WTC11 (cell line): ENCODE data around the gene SLC13A3.

Source experiments
- ELF4 ChIP-seq: sonication (generic); formaldehyde crosslinking; IDR thresholded peaks from 2 replicates; pipeline ENCODE4 v1.8.1; 2022; ENCODE audit warnings: low read depth, mild to moderate bottlenecking, moderate library complexity, missing genetic modification reagents
- NFYB ChIP-seq: sonication (generic); formaldehyde crosslinking; conservative IDR thresholded peaks from 2 replicates; pipeline ENCODE4 v1.8.0; 2022; ENCODE audit warnings: low read depth, missing genetic modification reagents
- RORB ChIP-seq: fragments of 250-450 bp; sonication (Bioruptor Pico); IDR thresholded peaks from 2 replicates; pipeline ENCODE4 v1.9.0; 2021; ENCODE audit warnings: mild to moderate bottlenecking
- TEAD4 ChIP-seq: sonication (generic); formaldehyde crosslinking; IDR thresholded peaks from 2 replicates; pipeline ENCODE4 v1.8.0; 2022; ENCODE audit warnings: mild to moderate bottlenecking, missing genetic modification reagents
- ZNF121 ChIP-seq: sonication (generic); formaldehyde crosslinking; IDR thresholded peaks from 2 replicates; pipeline ENCODE4 v1.8.0; 2023; ENCODE audit warnings: missing genetic modification reagents
- ZNF263 ChIP-seq: sonication (generic); formaldehyde crosslinking; IDR thresholded peaks from 2 replicates; pipeline ENCODE4 v1.8.1; 2022; ENCODE audit warnings: low read depth, mild to moderate bottlenecking, moderate library complexity, missing genetic modification reagents
- TF ChIP-seq, protein P1 (sequence below): fragments of 200-600 bp; IDR thresholded peaks from 2 replicates; pipeline ENCODE4 v1.8.0; 2022; ENCODE audit warnings: antibody characterized with exemption
- TF ChIP-seq, protein P2 (sequence below): sonication (generic); formaldehyde crosslinking; IDR thresholded peaks from 2 replicates; pipeline ENCODE4 v1.8.1; 2022; ENCODE audit warnings: mild to moderate bottlenecking, moderate library complexity, missing genetic modification reagents
- TF ChIP-seq, protein P3 (sequence below): sonication (generic); formaldehyde crosslinking; IDR thresholded peaks from 2 replicates; pipeline ENCODE4 v1.8.0; 2022; ENCODE audit warnings: mild to moderate bottlenecking, missing genetic modification reagents
- TF ChIP-seq, protein P4 (sequence below): sonication (generic); formaldehyde crosslinking; IDR thresholded peaks from 2 replicates; pipeline ENCODE4 v1.8.1; 2023; ENCODE audit warnings: mild to moderate bottlenecking, missing genetic modification reagents, moderate library complexity
- TF ChIP-seq, protein P5 (sequence below): sonication (generic); formaldehyde crosslinking; IDR thresholded peaks from 2 replicates; pipeline ENCODE4 v1.8.1; 2023; ENCODE audit warnings: mild to moderate bottlenecking, missing genetic modification reagents, borderline replicate concordance
- TF ChIP-seq, protein P6 (sequence below): sonication (generic); formaldehyde crosslinking; IDR thresholded peaks from 2 replicates; pipeline ENCODE4 v1.8.0; 2023; ENCODE audit warnings: missing genetic modification reagents
- TF ChIP-seq, protein P7 (sequence below): sonication (generic); formaldehyde crosslinking; IDR thresholded peaks from 2 replicates; pipeline ENCODE4 v1.8.0; 2022; ENCODE audit warnings: mild to moderate bottlenecking, missing genetic modification reagents
- TF ChIP-seq, protein P8 (sequence below): sonication (generic); formaldehyde crosslinking; IDR thresholded peaks from 2 replicates; pipeline ENCODE4 v1.8.1; 2022; ENCODE audit warnings: low read depth, missing genetic modification reagents, borderline replicate concordance

DNA sequence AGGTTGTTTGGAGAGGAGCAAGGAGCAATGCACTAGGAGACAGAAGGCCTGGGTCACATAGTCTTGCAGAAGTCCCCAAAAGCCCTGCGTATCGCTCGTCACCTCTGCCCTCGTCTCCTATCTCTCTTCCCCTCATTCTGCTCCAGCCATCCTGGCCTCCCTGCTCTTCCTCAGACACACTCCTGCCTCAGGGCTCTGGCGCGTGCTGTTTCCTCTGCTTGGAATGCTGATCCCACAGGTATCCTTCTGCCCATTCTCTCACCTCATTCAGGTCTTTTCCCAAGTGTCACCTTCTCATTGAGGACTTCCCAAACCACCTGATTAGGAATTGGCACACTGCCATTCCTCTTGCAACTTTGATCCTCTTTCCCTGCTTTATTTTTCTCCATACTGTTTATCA, 49.2 kb upstream of the SLC13A3 start:
- TF ChIP-seq, protein P1, sequence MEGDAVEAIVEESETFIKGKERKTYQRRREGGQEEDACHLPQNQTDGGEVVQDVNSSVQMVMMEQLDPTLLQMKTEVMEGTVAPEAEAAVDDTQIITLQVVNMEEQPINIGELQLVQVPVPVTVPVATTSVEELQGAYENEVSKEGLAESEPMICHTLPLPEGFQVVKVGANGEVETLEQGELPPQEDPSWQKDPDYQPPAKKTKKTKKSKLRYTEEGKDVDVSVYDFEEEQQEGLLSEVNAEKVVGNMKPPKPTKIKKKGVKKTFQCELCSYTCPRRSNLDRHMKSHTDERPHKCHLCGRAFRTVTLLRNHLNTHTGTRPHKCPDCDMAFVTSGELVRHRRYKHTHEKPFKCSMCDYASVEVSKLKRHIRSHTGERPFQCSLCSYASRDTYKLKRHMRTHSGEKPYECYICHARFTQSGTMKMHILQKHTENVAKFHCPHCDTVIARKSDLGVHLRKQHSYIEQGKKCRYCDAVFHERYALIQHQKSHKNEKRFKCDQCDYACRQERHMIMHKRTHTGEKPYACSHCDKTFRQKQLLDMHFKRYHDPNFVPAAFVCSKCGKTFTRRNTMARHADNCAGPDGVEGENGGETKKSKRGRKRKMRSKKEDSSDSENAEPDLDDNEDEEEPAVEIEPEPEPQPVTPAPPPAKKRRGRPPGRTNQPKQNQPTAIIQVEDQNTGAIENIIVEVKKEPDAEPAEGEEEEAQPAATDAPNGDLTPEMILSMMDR = no peak
- TF ChIP-seq, protein P2, sequence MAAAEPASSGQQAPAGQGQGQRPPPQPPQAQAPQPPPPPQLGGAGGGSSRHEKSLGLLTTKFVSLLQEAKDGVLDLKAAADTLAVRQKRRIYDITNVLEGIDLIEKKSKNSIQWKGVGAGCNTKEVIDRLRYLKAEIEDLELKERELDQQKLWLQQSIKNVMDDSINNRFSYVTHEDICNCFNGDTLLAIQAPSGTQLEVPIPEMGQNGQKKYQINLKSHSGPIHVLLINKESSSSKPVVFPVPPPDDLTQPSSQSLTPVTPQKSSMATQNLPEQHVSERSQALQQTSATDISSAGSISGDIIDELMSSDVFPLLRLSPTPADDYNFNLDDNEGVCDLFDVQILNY (CRISPR knock-in tag) = no peak
- TF ChIP-seq, protein P3, sequence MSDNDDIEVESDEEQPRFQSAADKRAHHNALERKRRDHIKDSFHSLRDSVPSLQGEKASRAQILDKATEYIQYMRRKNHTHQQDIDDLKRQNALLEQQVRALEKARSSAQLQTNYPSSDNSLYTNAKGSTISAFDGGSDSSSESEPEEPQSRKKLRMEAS = no peak
- TF ChIP-seq, protein P4, sequence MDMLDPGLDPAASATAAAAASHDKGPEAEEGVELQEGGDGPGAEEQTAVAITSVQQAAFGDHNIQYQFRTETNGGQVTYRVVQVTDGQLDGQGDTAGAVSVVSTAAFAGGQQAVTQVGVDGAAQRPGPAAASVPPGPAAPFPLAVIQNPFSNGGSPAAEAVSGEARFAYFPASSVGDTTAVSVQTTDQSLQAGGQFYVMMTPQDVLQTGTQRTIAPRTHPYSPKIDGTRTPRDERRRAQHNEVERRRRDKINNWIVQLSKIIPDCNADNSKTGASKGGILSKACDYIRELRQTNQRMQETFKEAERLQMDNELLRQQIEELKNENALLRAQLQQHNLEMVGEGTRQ = no peak
- no peak for TF ChIP-seq ZNF263 (CRISPR knock-in tag)
- no peak for TF ChIP-seq RORB (CRISPR knock-in tag)
- TF ChIP-seq, protein P5, sequence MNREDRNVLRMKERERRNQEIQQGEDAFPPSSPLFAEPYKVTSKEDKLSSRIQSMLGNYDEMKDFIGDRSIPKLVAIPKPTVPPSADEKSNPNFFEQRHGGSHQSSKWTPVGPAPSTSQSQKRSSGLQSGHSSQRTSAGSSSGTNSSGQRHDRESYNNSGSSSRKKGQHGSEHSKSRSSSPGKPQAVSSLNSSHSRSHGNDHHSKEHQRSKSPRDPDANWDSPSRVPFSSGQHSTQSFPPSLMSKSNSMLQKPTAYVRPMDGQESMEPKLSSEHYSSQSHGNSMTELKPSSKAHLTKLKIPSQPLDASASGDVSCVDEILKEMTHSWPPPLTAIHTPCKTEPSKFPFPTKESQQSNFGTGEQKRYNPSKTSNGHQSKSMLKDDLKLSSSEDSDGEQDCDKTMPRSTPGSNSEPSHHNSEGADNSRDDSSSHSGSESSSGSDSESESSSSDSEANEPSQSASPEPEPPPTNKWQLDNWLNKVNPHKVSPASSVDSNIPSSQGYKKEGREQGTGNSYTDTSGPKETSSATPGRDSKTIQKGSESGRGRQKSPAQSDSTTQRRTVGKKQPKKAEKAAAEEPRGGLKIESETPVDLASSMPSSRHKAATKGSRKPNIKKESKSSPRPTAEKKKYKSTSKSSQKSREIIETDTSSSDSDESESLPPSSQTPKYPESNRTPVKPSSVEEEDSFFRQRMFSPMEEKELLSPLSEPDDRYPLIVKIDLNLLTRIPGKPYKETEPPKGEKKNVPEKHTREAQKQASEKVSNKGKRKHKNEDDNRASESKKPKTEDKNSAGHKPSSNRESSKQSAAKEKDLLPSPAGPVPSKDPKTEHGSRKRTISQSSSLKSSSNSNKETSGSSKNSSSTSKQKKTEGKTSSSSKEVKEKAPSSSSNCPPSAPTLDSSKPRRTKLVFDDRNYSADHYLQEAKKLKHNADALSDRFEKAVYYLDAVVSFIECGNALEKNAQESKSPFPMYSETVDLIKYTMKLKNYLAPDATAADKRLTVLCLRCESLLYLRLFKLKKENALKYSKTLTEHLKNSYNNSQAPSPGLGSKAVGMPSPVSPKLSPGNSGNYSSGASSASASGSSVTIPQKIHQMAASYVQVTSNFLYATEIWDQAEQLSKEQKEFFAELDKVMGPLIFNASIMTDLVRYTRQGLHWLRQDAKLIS = no peak
- no peak for TF ChIP-seq NFYB (CRISPR knock-in tag)
- TF ChIP-seq, protein P6, sequence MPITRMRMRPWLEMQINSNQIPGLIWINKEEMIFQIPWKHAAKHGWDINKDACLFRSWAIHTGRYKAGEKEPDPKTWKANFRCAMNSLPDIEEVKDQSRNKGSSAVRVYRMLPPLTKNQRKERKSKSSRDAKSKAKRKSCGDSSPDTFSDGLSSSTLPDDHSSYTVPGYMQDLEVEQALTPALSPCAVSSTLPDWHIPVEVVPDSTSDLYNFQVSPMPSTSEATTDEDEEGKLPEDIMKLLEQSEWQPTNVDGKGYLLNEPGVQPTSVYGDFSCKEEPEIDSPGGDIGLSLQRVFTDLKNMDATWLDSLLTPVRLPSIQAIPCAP = no peak
- TF ChIP-seq ELF4 (CRISPR knock-in tag) = no peak
- TF ChIP-seq TEAD4 = no peak
- TF ChIP-seq ZNF121 = no peak
- TF ChIP-seq, protein P7, sequence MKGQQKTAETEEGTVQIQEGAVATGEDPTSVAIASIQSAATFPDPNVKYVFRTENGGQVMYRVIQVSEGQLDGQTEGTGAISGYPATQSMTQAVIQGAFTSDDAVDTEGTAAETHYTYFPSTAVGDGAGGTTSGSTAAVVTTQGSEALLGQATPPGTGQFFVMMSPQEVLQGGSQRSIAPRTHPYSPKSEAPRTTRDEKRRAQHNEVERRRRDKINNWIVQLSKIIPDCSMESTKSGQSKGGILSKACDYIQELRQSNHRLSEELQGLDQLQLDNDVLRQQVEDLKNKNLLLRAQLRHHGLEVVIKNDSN (CRISPR knock-in tag) = no peak
- TF ChIP-seq, protein P8, sequence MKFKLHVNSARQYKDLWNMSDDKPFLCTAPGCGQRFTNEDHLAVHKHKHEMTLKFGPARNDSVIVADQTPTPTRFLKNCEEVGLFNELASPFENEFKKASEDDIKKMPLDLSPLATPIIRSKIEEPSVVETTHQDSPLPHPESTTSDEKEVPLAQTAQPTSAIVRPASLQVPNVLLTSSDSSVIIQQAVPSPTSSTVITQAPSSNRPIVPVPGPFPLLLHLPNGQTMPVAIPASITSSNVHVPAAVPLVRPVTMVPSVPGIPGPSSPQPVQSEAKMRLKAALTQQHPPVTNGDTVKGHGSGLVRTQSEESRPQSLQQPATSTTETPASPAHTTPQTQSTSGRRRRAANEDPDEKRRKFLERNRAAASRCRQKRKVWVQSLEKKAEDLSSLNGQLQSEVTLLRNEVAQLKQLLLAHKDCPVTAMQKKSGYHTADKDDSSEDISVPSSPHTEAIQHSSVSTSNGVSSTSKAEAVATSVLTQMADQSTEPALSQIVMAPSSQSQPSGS (CRISPR knock-in tag) = no peak
